Lung (tissue), 12 donors: ENCODE results near the gene LRP4. TPM values are rescaled to one million over a fixed set of nuclear protein-coding genes. Genes with fewer than 3 reads are reported as not detected.
A peak's percentile ranks its signal among the peaks of the same experiment; 100 is the strongest.

ENCODE experiments used
- ATAC-seq: fragments of 200-7000 bp; cut with Tn5 transposase; one replicate; pipeline ENCODE4 v1.9.1; 2020; ENCODE audit warnings: moderate number of reproducible peaks; ENCODE audit not compliant: insufficient read depth, low FRiP score
- DNase-seq, 3 donors: peaks; one replicate each; pipeline ENCODE4 v3.0.0-alpha.2; 2013 to 2017
- H3K27ac ChIP-seq, 2 donors: one replicate each; pipeline ENCODE4 v1.5.1; 2013; ENCODE audit warnings: mild to moderate bottlenecking in 2 of 2, moderate library complexity in 2 of 2, control low read depth in 1 of 2, inconsistent platforms in 1 of 2, low read depth in 1 of 2, low read length in 1 of 2
- H3K27me3 ChIP-seq, 3 donors: one replicate each; pipeline ENCODE4 v1.5.1; 2013; ENCODE audit warnings: low read length in 2 of 3; ENCODE audit not compliant: control insufficient read depth in 3 of 3, insufficient read depth in 3 of 3
- H3K36me3 ChIP-seq, 4 donors: one replicate each; pipeline ENCODE4 v1.5.1; 2013; ENCODE audit warnings: low read length in 4 of 4, mild to moderate bottlenecking in 1 of 4, moderate library complexity in 1 of 4; ENCODE audit not compliant: control insufficient read depth in 4 of 4, insufficient read depth in 4 of 4
- H3K4me1 ChIP-seq, 5 donors: one replicate each; pipeline ENCODE4 v1.5.1; 2013; ENCODE audit warnings: low read length in 5 of 5, mild to moderate bottlenecking in 2 of 5, moderate library complexity in 1 of 5; ENCODE audit not compliant: control insufficient read depth in 5 of 5, insufficient read depth in 5 of 5
- H3K4me3 ChIP-seq: one replicate; pipeline ENCODE4 v1.5.1; 2013; ENCODE audit warnings: mild to moderate bottlenecking, control low read depth, moderate library complexity
- H3K9ac ChIP-seq, 2 donors: one replicate each; pipeline ENCODE4 v1.5.1; 2013; ENCODE audit warnings: low read length in 2 of 2, control low read depth in 1 of 2; ENCODE audit not compliant: insufficient read depth in 1 of 2
- H3K9me3 ChIP-seq, 4 donors: one replicate each; pipeline ENCODE4 v1.5.1; 2013; ENCODE audit warnings: low read length in 3 of 4, mild to moderate bottlenecking in 1 of 4, moderate library complexity in 1 of 4; ENCODE audit not compliant: control insufficient read depth in 4 of 4, insufficient read depth in 3 of 4
- WGBS, 2 donors: extraction: QIAGEN DNeasy Blood & Tissue Kit; methylation state at CpG; one replicate each; pipeline ENCODE4 v1.1.7; 2013; 5-methylcytosine and 5-hydroxymethylcytosine counted together
- polyA plus RNA-seq, 2 donors: library from polyadenylated mRNA; stranded (reverse); fragments of 200-250 nt; gene quantifications; one replicate each; pipeline ENCODE4 v1.2.1, GENCODE V29; 2013
- total RNA-seq, 2 donors: library from RNA; depleted of rRNA in 1 of 2; stranded (reverse); fragments of >200 nt in 1 of 2; gene quantifications; one replicate each; pipeline ENCODE4 v1.2.1, GENCODE V29; 2014 to 2021
- TF ChIP-seq, protein P1 (sequence below): IDR thresholded peaks from 2 replicates; pipeline ENCODE4 v1.5.1; 2012; ENCODE audit warnings: mild to moderate bottlenecking; ENCODE audit errors: control extremely low read depth, extremely low read depth
- donor health status: control.
- donor health status: control.
- donor health status: Bipolar disorder and iron deficiency.
- donor health status: healthy.
- donor health status: DM: yes; HTN: yes; CAD: no.

The LRP4 gene
- total and polyA plus RNA-seq, 4 donors: 1.0 to 30.8 (median 2.9) TPM

- TF ChIP-seq, protein P1, sequence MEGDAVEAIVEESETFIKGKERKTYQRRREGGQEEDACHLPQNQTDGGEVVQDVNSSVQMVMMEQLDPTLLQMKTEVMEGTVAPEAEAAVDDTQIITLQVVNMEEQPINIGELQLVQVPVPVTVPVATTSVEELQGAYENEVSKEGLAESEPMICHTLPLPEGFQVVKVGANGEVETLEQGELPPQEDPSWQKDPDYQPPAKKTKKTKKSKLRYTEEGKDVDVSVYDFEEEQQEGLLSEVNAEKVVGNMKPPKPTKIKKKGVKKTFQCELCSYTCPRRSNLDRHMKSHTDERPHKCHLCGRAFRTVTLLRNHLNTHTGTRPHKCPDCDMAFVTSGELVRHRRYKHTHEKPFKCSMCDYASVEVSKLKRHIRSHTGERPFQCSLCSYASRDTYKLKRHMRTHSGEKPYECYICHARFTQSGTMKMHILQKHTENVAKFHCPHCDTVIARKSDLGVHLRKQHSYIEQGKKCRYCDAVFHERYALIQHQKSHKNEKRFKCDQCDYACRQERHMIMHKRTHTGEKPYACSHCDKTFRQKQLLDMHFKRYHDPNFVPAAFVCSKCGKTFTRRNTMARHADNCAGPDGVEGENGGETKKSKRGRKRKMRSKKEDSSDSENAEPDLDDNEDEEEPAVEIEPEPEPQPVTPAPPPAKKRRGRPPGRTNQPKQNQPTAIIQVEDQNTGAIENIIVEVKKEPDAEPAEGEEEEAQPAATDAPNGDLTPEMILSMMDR: no peak
- H3K27me3 ChIP-seq: no peaks in the 10 kb centered on the region
- 19 to 35% methylated on average over 13 of the region's 13 CpGs for WGBS, 2 donors
- ATAC-seq: no peak
- peaks cover 0 to 12% (median 2%) of the 10 kb centered on the region in 5 donors for H3K4me1 ChIP-seq
- H3K27ac ChIP-seq: no peak overlapping the region
- no peak overlapping the region for H3K9ac ChIP-seq
- no peaks in the 10 kb centered on the region for H3K9me3 ChIP-seq
- no peak overlapping the region for H3K4me3 ChIP-seq
- peaks cover 0 to 3% (median 0%) of the 10 kb centered on the region in 4 donors for H3K36me3 ChIP-seq
- DNase-seq: peak; percentile 32 to 57 (median 37)
These were observed 11.7 kb downstream of the LRP4 start for GRCh38 chr11:46906609-46907041.

GRCh38 chr11:46905806-46906205 lies 12.5 kb downstream of the LRP4 start:
- H3K4me1 ChIP-seq: peaks cover 0 to 12% (median 2%) of the 10 kb centered on the region in 5 donors
- TF ChIP-seq, protein P1: no peak
- ATAC-seq (no peak), DNase-seq (no peak)
- H3K9ac ChIP-seq: no peak overlapping the region
- no peak overlapping the region for H3K4me3 ChIP-seq
- H3K36me3 ChIP-seq: peaks cover 0 to 8% (median 0%) of the 10 kb centered on the region in 4 donors
- H3K9me3 ChIP-seq: no peaks in the 10 kb centered on the region
- H3K27ac ChIP-seq: no peak overlapping the region
- WGBS, 2 donors: 75 to 77% methylated on average over 5 of the region's 5 CpGs
- H3K27me3 ChIP-seq: no peaks in the 10 kb centered on the region

GRCh38 chr11:46903846-46904245 lies 14.5 kb downstream of the LRP4 start:
- Histone ChIP-seq H3K27me3 (no peaks in the 10 kb centered on the region), H3K4me3 (no peak overlapping the region), H3K27ac (no peak overlapping the region), H3K4me1 (peaks cover 0 to 12% (median 2%) of the 10 kb centered on the region in 5 donors), H3K36me3 (peaks cover 0 to 15% (median 7%) of the 10 kb centered on the region in 4 donors), H3K9me3 (no peaks in the 10 kb centered on the region), H3K9ac (no peak overlapping the region)
- TF ChIP-seq, protein P1: no peak
- no peak for DNase-seq
- WGBS, 2 donors: 67 to 69% methylated on average over 8 to 10 of the region's 10 CpGs
- no peak for ATAC-seq

GRCh38 chr11:46902694-46903093 lies 15.7 kb downstream of the LRP4 start:
- Histone ChIP-seq H3K27me3 (no peaks in the 10 kb centered on the region), H3K9ac (no peak overlapping the region), H3K9me3 (no peaks in the 10 kb centered on the region), H3K4me1 (peaks cover 0 to 12% (median 2%) of the 10 kb centered on the region in 5 donors), H3K4me3 (no peak overlapping the region), H3K27ac (no peak overlapping the region), H3K36me3 (peaks cover 0 to 20% (median 10%) of the 10 kb centered on the region in 4 donors)
- DNase-seq: no peak
- 78 to 85% methylated on average over 6 of the region's 6 CpGs for WGBS, 2 donors
- no peak for ATAC-seq
- TF ChIP-seq, protein P1: no peak
